Gastrocnemius medialis (tissue), 4 donors: ENCODE data around the gene CACNA1G.

Source experiments
- POLR2A ChIP-seq, 2 donors: fragments of 450-650 bp; IDR thresholded peaks; one replicate each; pipeline ENCODE4 v1.6.1; 2017; ENCODE audit warnings: antibody characterized with exemption in 2 of 2, mild to moderate bottlenecking in 2 of 2, moderate library complexity in 2 of 2
- TF ChIP-seq, protein P1 (sequence below), 5 experiments: fragments of 450-650 bp in 3 of 5; fragments of 200-600 bp in 2 of 5; sonication (generic) in 2 of 5; IDR thresholded peaks in 4 of 5; conservative IDR thresholded peaks in 1 of 5; 1 replicate in 4 of 5; 2 replicates in 1 of 5; pipeline ENCODE4 v1.5.1; 2016 to 2019; ENCODE audit warnings: antibody characterized with exemption in 5 of 5, mild to moderate bottlenecking in 3 of 5, moderate library complexity in 3 of 5

DNA sequence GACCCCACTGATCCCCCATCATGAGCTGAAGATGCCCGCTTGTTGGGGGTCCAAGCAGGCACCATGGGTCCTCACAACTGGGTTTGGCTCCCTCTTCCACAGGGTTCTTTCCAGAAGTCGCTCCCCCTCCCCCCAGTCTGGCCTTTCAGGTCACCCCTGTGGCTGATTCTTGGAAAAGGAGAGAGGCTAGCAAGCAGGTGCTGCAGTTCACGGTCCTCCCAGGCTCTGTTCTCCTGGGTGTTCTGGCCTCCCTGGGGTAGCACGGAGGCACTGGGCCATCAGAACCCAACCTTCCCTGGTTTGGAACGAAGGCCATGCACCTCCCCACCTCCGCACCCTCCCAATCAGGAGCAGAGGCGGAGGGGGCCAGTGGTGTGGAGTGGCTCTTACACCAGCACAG lies 18.9 kb downstream of the CACNA1G start:
- TF ChIP-seq, protein P1, sequence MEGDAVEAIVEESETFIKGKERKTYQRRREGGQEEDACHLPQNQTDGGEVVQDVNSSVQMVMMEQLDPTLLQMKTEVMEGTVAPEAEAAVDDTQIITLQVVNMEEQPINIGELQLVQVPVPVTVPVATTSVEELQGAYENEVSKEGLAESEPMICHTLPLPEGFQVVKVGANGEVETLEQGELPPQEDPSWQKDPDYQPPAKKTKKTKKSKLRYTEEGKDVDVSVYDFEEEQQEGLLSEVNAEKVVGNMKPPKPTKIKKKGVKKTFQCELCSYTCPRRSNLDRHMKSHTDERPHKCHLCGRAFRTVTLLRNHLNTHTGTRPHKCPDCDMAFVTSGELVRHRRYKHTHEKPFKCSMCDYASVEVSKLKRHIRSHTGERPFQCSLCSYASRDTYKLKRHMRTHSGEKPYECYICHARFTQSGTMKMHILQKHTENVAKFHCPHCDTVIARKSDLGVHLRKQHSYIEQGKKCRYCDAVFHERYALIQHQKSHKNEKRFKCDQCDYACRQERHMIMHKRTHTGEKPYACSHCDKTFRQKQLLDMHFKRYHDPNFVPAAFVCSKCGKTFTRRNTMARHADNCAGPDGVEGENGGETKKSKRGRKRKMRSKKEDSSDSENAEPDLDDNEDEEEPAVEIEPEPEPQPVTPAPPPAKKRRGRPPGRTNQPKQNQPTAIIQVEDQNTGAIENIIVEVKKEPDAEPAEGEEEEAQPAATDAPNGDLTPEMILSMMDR (IDR thresholded peaks at IDR 0.05 in 4 of 5, conservative IDR thresholded peaks at IDR 0.05 in 1 of 5) = no peak
- TF ChIP-seq POLR2A (IDR thresholded peaks at IDR 0.05) = no peak
